Transverse colon (tissue), 3 donors: ENCODE measurements around the gene NCKAP5.

Experiments
- CTCF ChIP-seq, 5 experiments: fragments of 200-600 bp in 3 of 5; fragments of 450-650 bp in 2 of 5; sonication (generic) in 3 of 5; IDR thresholded peaks; 1 replicate in 2 of 5; 2 replicates in 3 of 5; pipeline ENCODE4 v1.5.1; 2016 to 2017; ENCODE audit warnings: antibody characterized with exemption in 5 of 5, inconsistent platforms in 3 of 5, mild to moderate bottlenecking in 2 of 5, moderate library complexity in 1 of 5
- POLR2A ChIP-seq: fragments of 450-650 bp; IDR thresholded peaks from one replicate; pipeline ENCODE4 v1.6.1; 2016; ENCODE audit warnings: antibody characterized with exemption, mild to moderate bottlenecking, moderate library complexity

- no peak for TF ChIP-seq CTCF (IDR thresholded peaks at IDR 0.05)
- TF ChIP-seq POLR2A, result no peak
Measured at GRCh38 chr2:133495226-133495625, 73.0 kb downstream of the NCKAP5 start.
